Tracheal epithelial cell (primary cell): ENCODE results near the gene PCDHA7. TPM values are rescaled to one million over a fixed set of nuclear protein-coding genes. Genes with fewer than 3 reads are reported as not detected.

Source experiments
- total RNA-seq: library from RNA; depleted of rRNA; stranded (reverse); fragments of >200 nt; gene quantifications from 2 replicates; pipeline ENCODE4 v1.2.1, GENCODE V29; 2014

PCDHA7 gene
- under 0.01 and 0.48 TPM in 2 replicates for total RNA-seq

GRCh38 chr5:140833993-140834392, at the start of gene PCDHA7:
TSS of gene PCDHA7 (plus strand) at chr5:140834269. CDS start at chr5:140834384, 115 bp downstream.

DNA sequence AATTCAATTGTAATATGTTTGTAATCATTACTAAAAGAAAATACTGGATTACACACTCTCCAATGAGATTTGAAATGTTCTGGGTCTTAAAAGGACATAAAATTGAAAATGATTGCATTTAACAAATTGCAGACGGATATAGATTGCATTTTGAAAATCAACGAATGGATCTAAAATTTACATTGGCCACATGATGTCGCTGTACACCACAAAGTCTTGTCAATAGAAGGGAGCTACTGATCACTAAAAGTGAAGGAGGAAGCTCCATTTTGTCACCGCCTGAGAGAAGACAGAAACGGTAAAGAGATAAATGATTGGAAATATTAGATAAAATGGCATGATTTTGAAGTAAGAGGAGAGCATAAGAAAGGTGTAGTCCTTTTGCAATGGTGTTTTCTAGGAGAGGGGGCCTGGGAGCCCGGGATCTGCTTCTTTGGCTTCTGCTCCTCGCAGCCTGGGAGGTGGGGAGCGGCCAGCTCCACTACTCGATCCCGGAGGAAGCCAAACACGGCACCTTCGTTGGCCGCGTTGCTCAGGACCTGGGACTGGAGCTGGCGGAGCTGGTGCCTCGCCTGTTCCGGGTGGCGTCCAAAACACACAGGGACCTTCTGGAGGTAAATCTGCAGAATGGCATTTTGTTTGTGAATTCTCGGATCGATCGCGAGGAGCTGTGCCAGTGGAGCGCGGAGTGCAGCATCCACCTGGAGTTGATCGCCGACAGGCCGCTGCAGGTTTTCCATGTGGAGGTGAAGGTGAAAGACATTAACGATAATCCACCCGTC, 48.0 kb upstream of the PCDHA7 start, which contains the start of gene PCDHA1:
Gene PCDHA1, plus strand, starts transcription at position 236 of the 782 bp plus-strand sequence.

DNA sequence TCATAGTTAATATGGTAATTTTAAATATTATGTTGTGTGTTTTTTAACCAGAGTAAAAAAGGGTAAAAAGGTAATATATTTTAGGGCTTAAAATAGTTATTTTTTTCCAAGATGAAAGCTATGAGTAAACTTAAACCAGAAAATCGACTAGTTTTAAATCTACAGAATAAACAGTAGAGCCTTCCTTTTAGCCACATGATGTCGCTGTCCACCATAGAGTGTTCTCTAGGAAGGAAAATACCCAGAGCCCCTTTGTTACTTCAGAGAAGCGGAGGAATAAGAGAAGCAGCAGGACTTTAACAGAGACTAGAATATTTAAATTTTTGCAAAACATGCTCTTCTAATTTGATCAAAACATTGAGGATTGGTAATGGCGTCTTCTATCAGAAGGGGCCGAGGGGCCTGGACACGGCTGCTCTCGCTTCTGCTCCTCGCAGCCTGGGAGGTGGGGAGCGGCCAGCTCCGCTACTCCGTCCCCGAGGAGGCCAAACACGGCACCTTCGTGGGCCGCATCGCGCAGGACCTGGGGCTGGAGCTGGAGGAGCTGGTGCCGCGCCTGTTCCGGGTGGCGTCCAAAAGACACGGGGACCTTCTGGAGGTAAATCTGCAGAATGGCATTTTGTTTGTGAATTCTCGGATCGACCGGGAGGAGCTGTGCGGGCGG, 39.3 kb upstream of the PCDHA7 start, which contains the start of gene PCDHA2:
Gene PCDHA2, plus strand, starts transcription at position 258 of the 664 bp plus-strand sequence.

DNA sequence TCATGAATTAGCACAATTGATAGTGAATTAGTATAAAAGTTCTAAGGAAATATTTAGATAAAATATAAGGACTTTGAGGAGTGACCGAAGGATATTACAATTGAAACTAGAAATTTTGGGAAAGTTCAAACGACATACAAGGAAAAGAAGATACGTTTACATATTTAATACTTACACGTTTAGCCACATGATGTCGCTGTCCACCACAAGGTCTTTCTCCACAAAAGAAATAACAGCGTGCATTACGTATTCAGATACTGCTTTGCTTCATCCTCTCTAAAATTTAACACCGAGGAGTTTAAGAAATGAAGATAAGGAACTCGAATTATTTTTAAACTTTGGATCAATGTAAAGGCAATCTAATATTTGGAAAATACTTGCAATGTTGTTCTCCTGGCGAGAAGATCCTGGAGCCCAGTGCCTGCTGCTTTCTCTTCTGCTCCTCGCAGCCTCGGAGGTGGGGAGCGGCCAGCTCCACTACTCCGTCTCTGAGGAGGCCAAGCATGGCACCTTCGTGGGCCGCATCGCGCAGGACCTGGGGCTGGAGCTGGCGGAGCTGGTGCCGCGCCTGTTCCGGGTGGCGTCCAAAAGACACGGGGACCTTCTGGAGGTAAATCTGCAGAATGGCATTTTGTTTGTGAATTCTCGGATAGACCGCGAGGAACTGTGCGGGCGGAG, 33.1 kb upstream of the PCDHA7 start, which contains the start of gene PCDHA3:
Gene PCDHA3, plus strand, starts transcription at position 242 of the 678 bp plus-strand sequence.

GRCh38 chr5:140806834-140807775, 27.0 kb upstream of the PCDHA7 start, which contains the start of gene PCDHA4:
TSS of gene PCDHA4 (plus strand) at chr5:140807068.

DNA sequence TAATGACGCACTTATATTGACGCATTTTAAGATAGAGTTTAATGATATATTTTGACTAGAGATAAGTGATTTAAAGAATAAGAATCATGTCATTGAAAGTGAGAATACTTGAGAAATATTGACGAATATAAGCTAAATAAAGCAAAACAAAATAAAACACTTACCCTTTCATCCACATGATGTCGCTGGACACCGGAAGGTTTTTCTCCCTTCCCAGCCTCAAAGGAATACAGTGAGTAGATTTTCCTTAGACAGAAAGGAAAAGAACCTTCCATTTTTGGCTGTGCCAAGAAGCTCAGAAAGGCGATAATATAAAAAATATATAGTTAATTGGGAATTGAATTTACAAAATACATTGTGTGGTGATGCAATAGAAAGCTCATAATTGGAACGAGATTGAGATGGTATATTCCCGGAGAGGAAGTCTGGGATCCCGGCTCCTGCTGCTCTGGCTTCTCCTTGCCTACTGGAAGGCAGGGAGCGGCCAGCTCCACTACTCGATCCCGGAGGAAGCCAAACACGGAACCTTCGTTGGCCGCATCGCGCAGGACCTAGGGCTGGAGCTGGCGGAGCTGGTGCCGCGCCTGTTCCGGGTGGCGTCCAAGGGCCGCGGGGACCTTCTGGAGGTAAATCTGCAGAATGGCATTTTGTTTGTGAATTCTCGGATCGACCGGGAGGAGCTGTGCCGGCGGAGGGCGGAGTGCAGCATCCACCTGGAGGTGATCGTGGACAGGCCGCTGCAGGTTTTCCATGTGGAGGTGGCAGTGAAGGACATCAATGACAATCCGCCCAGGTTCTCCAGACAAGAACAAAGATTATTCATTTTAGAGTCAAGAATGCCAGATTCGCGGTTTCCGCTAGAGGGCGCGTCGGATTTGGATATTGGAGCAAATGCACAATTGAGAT, 12.4 kb upstream of the PCDHA7 start, which contains the start of gene PCDHA5:
Gene PCDHA5, plus strand, starts transcription at position 239 of the 906 bp plus-strand sequence.

GRCh38 chr5:140827704-140828361, 6.2 kb upstream of the PCDHA7 start, which contains the start of gene PCDHA6:
TSS of gene PCDHA6 (plus strand) at chr5:140827960. CDS start at chr5:140828092, 132 bp downstream.

DNA sequence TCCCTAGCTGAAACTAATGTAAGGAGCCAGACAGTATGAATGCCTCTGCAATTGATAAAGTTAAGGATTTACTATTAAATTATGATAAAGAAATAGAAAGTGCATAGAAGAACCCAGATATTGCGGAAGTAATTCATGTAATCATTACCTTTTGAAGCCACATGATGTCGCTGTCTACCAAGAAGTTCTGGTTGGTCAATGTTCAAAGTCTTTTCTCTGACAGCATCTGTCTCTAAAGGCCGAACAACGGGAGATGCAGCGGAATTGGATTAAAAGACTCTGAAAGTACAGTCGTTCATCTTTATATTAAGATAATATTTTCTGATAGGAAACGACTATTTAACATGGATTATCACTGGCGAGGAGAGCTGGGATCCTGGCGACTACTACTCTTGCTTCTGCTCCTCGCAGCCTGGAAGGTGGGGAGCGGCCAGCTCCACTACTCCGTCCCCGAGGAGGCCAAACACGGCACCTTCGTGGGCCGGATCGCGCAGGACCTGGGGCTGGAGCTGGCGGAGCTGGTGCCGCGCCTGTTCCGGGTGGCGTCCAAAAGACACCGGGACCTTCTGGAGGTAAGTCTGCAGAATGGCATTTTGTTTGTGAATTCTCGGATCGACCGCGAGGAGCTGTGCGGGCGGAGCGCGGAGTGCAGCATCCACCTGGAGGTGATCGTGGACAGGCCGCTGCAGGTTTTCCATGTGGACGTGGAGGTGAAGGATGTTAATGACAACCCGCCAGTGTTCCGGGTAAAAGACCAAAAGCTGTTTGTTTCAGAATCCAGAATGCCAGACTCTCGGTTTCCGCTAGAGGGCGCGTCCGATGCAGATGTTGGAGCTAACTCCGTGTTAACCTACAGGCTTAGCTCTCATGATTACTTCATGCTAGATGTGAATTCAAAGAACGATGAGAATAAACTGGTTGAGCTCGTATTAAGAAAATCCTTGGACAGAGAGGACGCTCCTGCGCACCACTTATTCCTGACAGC, 7.2 kb downstream of the PCDHA7 start, which contains the start of gene PCDHA8:
Gene PCDHA8, plus strand, starts transcription at position 210 of the 985 bp plus-strand sequence. Its CDS starts 135 bp downstream, at position 345.

DNA sequence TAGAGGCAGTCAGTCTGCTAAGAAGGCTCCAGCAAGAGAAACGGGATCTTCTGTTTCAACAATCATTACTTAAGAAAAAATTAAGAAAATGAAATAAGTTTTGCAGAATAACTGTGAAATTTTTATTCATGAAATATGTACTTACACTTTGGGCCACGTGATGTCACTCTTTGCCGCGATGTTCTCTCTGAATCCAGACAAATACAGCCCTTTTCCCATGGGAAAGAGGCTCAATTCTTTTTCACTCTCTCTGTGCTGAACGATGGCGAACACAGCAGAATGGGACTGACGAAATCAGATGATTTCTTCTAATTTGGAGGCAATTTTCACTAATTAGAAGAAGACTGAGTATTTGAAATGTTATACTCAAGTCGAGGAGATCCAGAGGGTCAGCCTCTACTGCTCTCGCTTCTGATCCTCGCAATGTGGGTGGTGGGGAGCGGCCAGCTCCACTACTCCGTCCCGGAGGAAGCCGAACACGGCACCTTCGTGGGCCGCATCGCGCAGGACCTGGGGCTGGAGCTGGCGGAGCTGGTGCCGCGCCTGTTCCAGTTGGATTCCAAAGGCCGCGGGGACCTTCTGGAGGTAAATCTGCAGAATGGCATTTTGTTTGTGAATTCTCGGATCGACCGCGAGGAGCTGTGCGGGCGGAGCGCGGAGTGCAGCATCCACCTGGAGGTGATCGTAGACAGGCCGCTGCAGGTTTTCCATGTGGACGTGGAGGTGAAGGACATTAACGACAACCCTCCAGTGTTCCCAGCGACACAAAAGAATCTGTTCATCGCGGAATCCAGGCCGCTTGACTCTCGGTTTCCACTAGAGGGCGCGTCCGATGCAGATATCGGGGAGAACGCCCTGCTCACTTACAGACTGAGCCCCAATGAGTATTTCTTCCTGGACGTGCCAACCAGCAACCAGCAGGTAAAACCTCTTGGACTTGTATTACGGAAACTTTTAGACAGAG, 14.4 kb downstream of the PCDHA7 start, which contains the start of gene PCDHA9:
Gene PCDHA9, plus strand, starts transcription at position 244 of the 964 bp plus-strand sequence. Its CDS starts 114 bp downstream, at position 358.

DNA sequence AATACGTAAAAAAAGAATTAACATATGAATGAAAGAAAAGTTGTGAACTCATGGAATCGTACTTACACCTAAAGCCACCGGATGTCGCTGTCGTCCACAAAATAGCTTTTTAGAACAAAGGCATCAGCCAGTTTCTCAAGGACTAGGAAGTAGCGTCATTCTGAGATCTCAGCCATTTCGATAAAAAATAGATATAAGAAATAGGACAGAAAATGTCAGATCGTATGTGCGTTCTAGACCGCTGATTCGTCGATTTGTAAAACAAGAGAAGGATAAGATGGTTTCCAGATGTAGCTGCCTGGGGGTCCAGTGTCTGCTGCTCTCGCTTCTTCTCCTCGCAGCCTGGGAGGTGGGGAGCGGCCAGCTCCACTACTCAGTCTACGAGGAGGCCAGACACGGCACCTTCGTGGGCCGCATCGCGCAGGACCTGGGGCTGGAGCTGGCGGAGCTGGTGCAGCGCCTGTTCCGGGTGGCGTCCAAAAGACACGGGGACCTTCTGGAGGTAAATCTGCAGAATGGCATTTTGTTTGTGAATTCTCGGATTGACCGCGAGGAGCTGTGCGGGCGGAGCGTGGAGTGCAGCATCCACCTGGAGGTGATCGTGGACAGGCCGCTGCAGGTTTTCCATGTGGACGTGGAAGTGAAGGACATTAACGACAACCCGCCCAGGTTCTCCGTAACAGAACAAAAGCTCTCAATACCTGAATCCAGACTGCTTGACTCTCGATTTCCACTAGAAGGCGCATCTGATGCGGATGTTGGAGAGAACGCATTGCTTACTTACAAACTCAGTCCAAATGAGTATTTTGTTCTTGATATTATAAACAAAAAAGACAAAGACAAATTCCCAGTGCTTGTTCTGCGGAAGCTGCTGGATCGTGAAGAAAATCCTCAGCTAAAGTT, 22.0 kb downstream of the PCDHA7 start, which contains the start of gene PCDHA10:
Gene PCDHA10, plus strand, starts transcription at position 126 of the 903 bp plus-strand sequence. Its CDS starts 152 bp downstream, at position 278.

GRCh38 chr5:140868721-140869554, 34.9 kb downstream of the PCDHA7 start, which contains the start of gene PCDHA11:
TSS of gene PCDHA11 (plus strand) at chr5:140868957. CDS start at chr5:140869104, 147 bp downstream.

GRCh38 chr5:140875085-140876065, 41.3 kb downstream of the PCDHA7 start, which contains the start of gene PCDHA12:
TSS of gene PCDHA12 (plus strand) at chr5:140875308. CDS start at chr5:140875473, 165 bp downstream.

DNA sequence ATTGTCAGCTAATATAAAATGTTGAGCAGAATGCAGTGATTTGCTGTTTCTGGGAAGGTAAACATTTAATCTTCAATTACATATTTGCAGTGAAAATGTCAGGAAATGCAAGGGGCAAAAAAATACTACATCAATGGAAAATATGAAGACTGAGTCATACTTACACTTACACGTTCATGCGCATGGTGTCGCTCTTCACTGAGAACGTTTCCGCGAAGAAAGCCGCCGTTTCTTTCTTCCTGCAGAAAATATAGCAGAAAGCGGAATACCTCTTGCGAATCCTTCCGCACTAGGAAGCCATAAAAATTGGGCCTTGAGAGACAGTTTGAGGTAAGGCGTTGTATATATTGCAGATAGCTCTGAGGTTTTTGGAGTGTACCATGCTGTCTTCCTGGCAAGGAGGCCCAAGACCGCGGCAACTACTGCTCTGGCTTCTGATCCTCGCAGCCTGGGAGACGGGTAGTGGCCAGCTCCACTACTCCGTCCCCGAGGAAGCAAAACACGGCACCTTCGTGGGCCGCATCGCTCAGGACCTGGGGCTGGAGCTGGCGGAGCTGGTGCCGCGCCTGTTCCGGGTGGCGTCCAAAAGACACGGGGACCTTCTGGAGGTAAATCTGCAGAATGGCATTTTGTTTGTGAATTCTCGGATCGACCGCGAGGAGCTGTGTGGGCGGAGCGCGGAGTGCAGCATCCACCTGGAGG, 48.0 kb downstream of the PCDHA7 start, which contains the start of gene PCDHA13:
Gene PCDHA13, plus strand, starts transcription at position 236 of the 702 bp plus-strand sequence. Its CDS starts 145 bp downstream, at position 381.

